BLaER1 (cell line): ENCODE results near the gene NPAS1.

Experiments
- H3K27ac ChIP-seq: shearing (Covaris generic); formaldehyde crosslinking; 2 replicates; pipeline ENCODE4 v1.8.1; 2022
- H3K27me3 ChIP-seq: shearing (Covaris generic); formaldehyde crosslinking; 2 replicates; pipeline ENCODE4 v1.8.1; 2022
- H3K36me3 ChIP-seq: shearing (Covaris generic); formaldehyde crosslinking; 2 replicates; pipeline ENCODE4 v1.8.1; 2022
- H3K4me1 ChIP-seq: shearing (Covaris generic); formaldehyde crosslinking; 2 replicates; pipeline ENCODE4 v1.8.1; 2022
- H3K4me2 ChIP-seq: shearing (Covaris generic); formaldehyde crosslinking; 2 replicates; pipeline ENCODE4 v1.8.1; 2022
- H3K4me3 ChIP-seq: shearing (Covaris generic); formaldehyde crosslinking; 2 replicates; pipeline ENCODE4 v1.8.1; 2022
- H3K9ac ChIP-seq: shearing (Covaris generic); formaldehyde crosslinking; 2 replicates; pipeline ENCODE4 v1.8.1; 2022
- H3K9me3 ChIP-seq: shearing (Covaris generic); formaldehyde crosslinking; 2 replicates; pipeline ENCODE4 v1.8.1; 2022
- H4K20me1 ChIP-seq: shearing (Covaris generic); formaldehyde crosslinking; 2 replicates; pipeline ENCODE4 v1.8.1; 2022
- Cebpa-rat ChIP-seq: shearing (Covaris generic); IDR thresholded peaks from 2 replicates; pipeline ENCODE4 v1.8.1; 2022

Gene NPAS1

GRCh38 chr19:47019431-47020041, at the start of gene NPAS1:
Gene NPAS1, plus strand, starts transcription at chr19:47019837. Its CDS starts 1,211 bp downstream, at chr19:47021048.
- Histone ChIP-seq H3K27me3 (peaks cover 67% of the 10 kb centered on the region), H3K27ac (no peak within 1 kb of the TSS), H3K4me3 (peak within 1 kb of the TSS; percentile 59), H3K4me1 (peaks cover 26% of the 10 kb centered on the region), H3K36me3 (no peaks in the 10 kb centered on the region), H3K9me3 (no peaks in the 10 kb centered on the region), H4K20me1 (peaks cover 51% of the 10 kb centered on the region), H3K9ac (no peak within 1 kb of the TSS), H3K4me2 (peak within 1 kb of the TSS; percentile 90)
- TF ChIP-seq Cebpa-rat = no peak

GRCh38 chr19:46970815-46971214, 48.8 kb upstream of the NPAS1 start:
- peaks cover 73% of the 10 kb centered on the region for H3K36me3 ChIP-seq
- H3K4me2 ChIP-seq = no peak overlapping the region
- TF ChIP-seq Cebpa-rat = no peak
- H3K4me1 ChIP-seq = peaks cover 45% of the 10 kb centered on the region
- no peak overlapping the region for H3K4me3 ChIP-seq
- no peaks in the 10 kb centered on the region for H3K27me3 ChIP-seq
- H3K9ac ChIP-seq = no peak overlapping the region
- no peak overlapping the region for H3K27ac ChIP-seq
- H3K9me3 ChIP-seq = no peaks in the 10 kb centered on the region
- H4K20me1 ChIP-seq = peaks cover 92% of the 10 kb centered on the region

- no peak for TF ChIP-seq Cebpa-rat
Measured at GRCh38 chr19:46972311-46972710, 47.3 kb upstream of the NPAS1 start.

GRCh38 chr19:46974181-46974580, 45.5 kb upstream of the NPAS1 start:
- peaks cover 92% of the 10 kb centered on the region for H4K20me1 ChIP-seq
- H3K27ac ChIP-seq = no peak overlapping the region
- H3K9ac ChIP-seq = no peak overlapping the region
- no peaks in the 10 kb centered on the region for H3K9me3 ChIP-seq
- TF ChIP-seq Cebpa-rat = no peak
- H3K4me3 ChIP-seq = no peak overlapping the region
- H3K36me3 ChIP-seq = peaks cover 45% of the 10 kb centered on the region
- H3K4me2 ChIP-seq = 0 out of 2 replicates have a peak overlapping the region, but pooled peaks have one; percentile 76
- no peaks in the 10 kb centered on the region for H3K27me3 ChIP-seq
- H3K4me1 ChIP-seq = peaks cover 51% of the 10 kb centered on the region

More at GRCh38 chr19:46972311-46972710, 47.3 kb upstream of the NPAS1 start:
- no peak overlapping the region for H3K4me3 ChIP-seq
- peaks cover 45% of the 10 kb centered on the region for H3K4me1 ChIP-seq
- H3K27ac ChIP-seq = no peak overlapping the region
- H3K36me3 ChIP-seq = peaks cover 58% of the 10 kb centered on the region
- H4K20me1 ChIP-seq = peaks cover 92% of the 10 kb centered on the region
- H3K9me3 ChIP-seq = no peaks in the 10 kb centered on the region
- no peak overlapping the region for H3K4me2 ChIP-seq
- no peak overlapping the region for H3K9ac ChIP-seq
- H3K27me3 ChIP-seq = no peaks in the 10 kb centered on the region

GRCh38 chr19:46975011-46975924, 44.4 kb upstream of the NPAS1 start:
- no peaks in the 10 kb centered on the region for H3K9me3 ChIP-seq
- H3K4me2 ChIP-seq = peak overlapping the region; percentile 76
- H4K20me1 ChIP-seq = peaks cover 92% of the 10 kb centered on the region
- no peaks in the 10 kb centered on the region for H3K27me3 ChIP-seq
- no peak for TF ChIP-seq Cebpa-rat
- peak overlapping the region; percentile 52 for H3K27ac ChIP-seq
- no peak overlapping the region for H3K4me3 ChIP-seq
- peaks cover 60% of the 10 kb centered on the region for H3K4me1 ChIP-seq
- H3K36me3 ChIP-seq = peaks cover 43% of the 10 kb centered on the region
- H3K9ac ChIP-seq = peak overlapping the region; percentile 64

GRCh38 chr19:46975925-46976782, 43.5 kb upstream of the NPAS1 start:
- no peaks in the 10 kb centered on the region for H3K27me3 ChIP-seq
- peaks cover 35% of the 10 kb centered on the region for H3K36me3 ChIP-seq
- no peak overlapping the region for H3K4me3 ChIP-seq
- no peaks in the 10 kb centered on the region for H3K9me3 ChIP-seq
- TF ChIP-seq Cebpa-rat = no peak
- H3K9ac ChIP-seq = peak overlapping the region; percentile 64; the same call in 1 of the 2 replicates
- H4K20me1 ChIP-seq = peaks cover 92% of the 10 kb centered on the region
- H3K27ac ChIP-seq = peak overlapping the region; percentile 46
- peaks cover 69% of the 10 kb centered on the region for H3K4me1 ChIP-seq
- H3K4me2 ChIP-seq = peak overlapping the region; percentile 76

- H3K4me3 ChIP-seq = no peak overlapping the region
- TF ChIP-seq Cebpa-rat = no peak
- H3K27me3 ChIP-seq = no peaks in the 10 kb centered on the region
- H3K36me3 ChIP-seq = peaks cover 35% of the 10 kb centered on the region
- H3K27ac ChIP-seq = peak overlapping the region; percentile 46
- no peaks in the 10 kb centered on the region for H3K9me3 ChIP-seq
- peak overlapping the region; percentile 76 for H3K4me2 ChIP-seq
- H3K9ac ChIP-seq = 0 out of 2 replicates have a peak overlapping the region, but pooled peaks have one; percentile 64
- H3K4me1 ChIP-seq = peaks cover 76% of the 10 kb centered on the region
- peaks cover 96% of the 10 kb centered on the region for H4K20me1 ChIP-seq
Measured at GRCh38 chr19:46976845-46977320, 42.8 kb upstream of the NPAS1 start.

GRCh38 chr19:46977548-46977947, 42.1 kb upstream of the NPAS1 start:
- Histone ChIP-seq H3K4me1 (peaks cover 76% of the 10 kb centered on the region), H3K36me3 (peaks cover 37% of the 10 kb centered on the region), H4K20me1 (peaks cover 96% of the 10 kb centered on the region), H3K9ac (peak overlapping the region; percentile 20; the same call in 1 of the 2 replicates), H3K4me2 (peak overlapping the region; percentile 76), H3K4me3 (no peak overlapping the region), H3K27me3 (no peaks in the 10 kb centered on the region), H3K27ac (peak overlapping the region; percentile 55; the same call in 1 of the 2 replicates), H3K9me3 (no peaks in the 10 kb centered on the region)
- TF ChIP-seq Cebpa-rat = no peak
